ENCODE measurements around the gene HOTAIR. TPM values are rescaled to one million over a fixed set of nuclear protein-coding genes. Genes with fewer than 3 reads are reported as not detected.

HOTAIR gene
- total and polyA plus RNA-seq, 2 donors (not counting 3 experiments of a cell fraction or from before 2014, with no cell fraction given), result not detected

DNA sequence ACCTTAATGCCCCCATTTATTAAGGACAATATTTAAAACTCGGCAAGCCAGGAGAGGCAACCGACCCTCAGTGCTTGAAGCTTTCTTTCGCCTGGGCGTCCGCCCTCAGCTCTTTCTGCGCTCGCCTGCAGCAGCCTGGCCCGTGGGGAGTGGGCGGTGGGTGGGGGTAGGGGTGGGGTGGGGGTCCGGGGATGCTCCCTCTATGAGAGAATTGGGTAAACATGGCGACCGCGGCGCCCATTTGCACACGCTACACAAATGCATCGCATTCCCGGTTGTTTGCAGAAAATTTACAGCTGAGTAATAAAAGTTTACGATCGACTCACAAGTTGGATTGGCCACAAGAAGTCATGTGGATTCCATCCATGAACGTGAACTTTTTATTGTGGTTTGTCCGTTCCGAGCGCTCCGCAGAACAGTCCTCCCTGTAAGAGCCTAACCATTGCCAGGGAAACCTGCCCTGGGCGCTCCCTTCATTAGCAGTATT lies 41.8 kb upstream of the HOTAIR start:
- H3K9me3 ChIP-seq (replicated peaks; ENCODE audit: control insufficient read depth, insufficient read depth, low read length), result no peaks in the 10 kb centered on the region
- no peaks in the 10 kb centered on the region for H3K36me3 ChIP-seq (ENCODE audit: control insufficient read depth in 2 of 2, extremely low read depth in 1 of 2, insufficient read depth in 2 of 2, low read length in 2 of 2)
- intact Hi-C loops (cut with micrococcal nuclease), result no loop called here
- peaks cover 3% of the 10 kb centered on the region for H3K4me1 ChIP-seq (ENCODE audit: control insufficient read depth, extremely low read depth, insufficient read depth, low read length)
- no TSS peak for BruUV-seq (replicated peaks)
- H2AFZ ChIP-seq (ENCODE audit: low read depth, low read length), result no peak overlapping the region
- H3K9ac ChIP-seq (replicated peaks; ENCODE audit: extremely low read depth, insufficient read depth, low read length), result no peak overlapping the region
- no peak overlapping the region for H3K4me2 ChIP-seq (ENCODE audit: insufficient read depth, low read length)
- no peaks in the 10 kb centered on the region for H3K79me2 ChIP-seq (ENCODE audit: control insufficient read depth, insufficient read depth, low read length)
- no peak overlapping the region for H3K4me3 ChIP-seq (replicated peaks in 1 of 3; ENCODE audit: insufficient read depth in 1 of 3, low read depth in 1 of 3, low read length in 3 of 3)
- no peaks in the 10 kb centered on the region for H3K9me1 ChIP-seq (replicated peaks; ENCODE audit: control insufficient read depth, extremely low read depth, insufficient read depth, low read length)
- dilution Hi-C loops (cut with MboI; ENCODE audit: extremely low pct_ligation_motif_present, low sequenced_read_pairs), result no loop called here
- DNase-seq (ENCODE audit: low read depth, low spot score) (no peak), FAIRE-seq (no peak)
- no peak overlapping the region for H3K27ac ChIP-seq (ENCODE audit: insufficient read depth, low read depth, low read length)
- POLR2A ChIA-PET, result no interaction called here
- no peak for TF ChIP-seq EZH2 (IDR thresholded peaks at IDR 0.05; ENCODE audit: borderline replicate concordance, low read depth, low read length, severe bottlenecking)
- CTCF ChIA-PET, result interaction anchor here (0.6 to 17.0 kb wide), 6 partner anchors 10 to 191 kb away, joined by 5 to 616 read pairs (median 8); partner anchors contain the start of genes HOXC10, HOXC5 and SMUG1
- no peaks in the 10 kb centered on the region for H4K20me1 ChIP-seq (replicated peaks; ENCODE audit: control insufficient read depth, extremely low read depth, insufficient read depth, low read length)
- peaks cover 81 to 91% of the 10 kb centered on the region in 2 experiments for H3K27me3 ChIP-seq (ENCODE audit: control insufficient read depth in 2 of 2, insufficient read depth in 2 of 2, low read length in 2 of 2)

DNA sequence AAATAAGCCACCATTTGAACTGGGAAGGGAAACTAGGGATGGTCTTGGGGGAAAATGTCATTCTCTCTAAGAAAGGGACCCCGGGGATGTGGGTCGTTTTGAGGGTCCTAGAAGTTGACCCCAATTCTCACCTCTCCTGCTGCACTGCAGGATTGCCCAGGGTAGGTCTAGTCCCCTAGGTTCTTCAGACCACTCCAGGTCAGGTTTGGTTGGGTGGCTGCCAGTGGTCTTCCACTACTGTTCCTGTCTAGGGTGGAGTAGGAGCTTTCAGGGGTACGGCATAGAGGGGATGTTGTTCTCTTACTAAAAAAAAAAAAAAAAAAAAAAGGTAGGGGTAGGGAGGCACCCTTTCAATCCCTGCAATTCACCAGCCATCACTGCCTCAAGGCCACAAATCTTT lies 41.3 kb upstream of the HOTAIR start:
- FAIRE-seq (no peak), DNase-seq (ENCODE audit: low read depth, low spot score) (no peak)
- intact Hi-C loops (cut with micrococcal nuclease) (no loop called here), dilution Hi-C loops (cut with MboI; ENCODE audit: extremely low pct_ligation_motif_present, low sequenced_read_pairs) (no loop called here)
- Histone ChIP-seq H3K9me1 (replicated peaks; ENCODE audit: control insufficient read depth, extremely low read depth, insufficient read depth, low read length) (no peaks in the 10 kb centered on the region), H3K27me3 (ENCODE audit: control insufficient read depth in 2 of 2, insufficient read depth in 2 of 2, low read length in 2 of 2) (peaks cover 81 to 91% of the 10 kb centered on the region in 2 experiments), H3K9me3 (replicated peaks; ENCODE audit: control insufficient read depth, insufficient read depth, low read length) (no peaks in the 10 kb centered on the region), H3K9ac (replicated peaks; ENCODE audit: extremely low read depth, insufficient read depth, low read length) (no peak overlapping the region), H2AFZ (ENCODE audit: low read depth, low read length) (no peak overlapping the region), H3K36me3 (ENCODE audit: control insufficient read depth in 2 of 2, extremely low read depth in 1 of 2, insufficient read depth in 2 of 2, low read length in 2 of 2) (no peaks in the 10 kb centered on the region), H3K4me3 (replicated peaks in 1 of 3; ENCODE audit: insufficient read depth in 1 of 3, low read depth in 1 of 3, low read length in 3 of 3) (no peak overlapping the region), H3K4me2 (ENCODE audit: insufficient read depth, low read length) (no peak overlapping the region), H3K4me1 (ENCODE audit: control insufficient read depth, extremely low read depth, insufficient read depth, low read length) (peaks cover 3% of the 10 kb centered on the region), H3K27ac (ENCODE audit: insufficient read depth, low read depth, low read length) (no peak overlapping the region), H3K79me2 (ENCODE audit: control insufficient read depth, insufficient read depth, low read length) (no peaks in the 10 kb centered on the region), H4K20me1 (replicated peaks; ENCODE audit: control insufficient read depth, extremely low read depth, insufficient read depth, low read length) (no peaks in the 10 kb centered on the region)
- TF ChIP-seq MYC (IDR thresholded peaks at IDR 0.05; ENCODE audit: low read depth, low read length), result no peak
- TF ChIP-seq GATA2 (IDR thresholded peaks at IDR 0.05; ENCODE audit: insufficient read depth, insufficient read length, low read depth, low read length), result no peak
- no peak for TF ChIP-seq FOS (IDR thresholded peaks at IDR 0.05; ENCODE audit: borderline replicate concordance, insufficient read depth, low read length)
- TF ChIP-seq JUN (IDR thresholded peaks at IDR 0.05; ENCODE audit: borderline replicate concordance, insufficient read depth, insufficient read length, low read depth), result no peak
- TF ChIP-seq, protein P1, sequence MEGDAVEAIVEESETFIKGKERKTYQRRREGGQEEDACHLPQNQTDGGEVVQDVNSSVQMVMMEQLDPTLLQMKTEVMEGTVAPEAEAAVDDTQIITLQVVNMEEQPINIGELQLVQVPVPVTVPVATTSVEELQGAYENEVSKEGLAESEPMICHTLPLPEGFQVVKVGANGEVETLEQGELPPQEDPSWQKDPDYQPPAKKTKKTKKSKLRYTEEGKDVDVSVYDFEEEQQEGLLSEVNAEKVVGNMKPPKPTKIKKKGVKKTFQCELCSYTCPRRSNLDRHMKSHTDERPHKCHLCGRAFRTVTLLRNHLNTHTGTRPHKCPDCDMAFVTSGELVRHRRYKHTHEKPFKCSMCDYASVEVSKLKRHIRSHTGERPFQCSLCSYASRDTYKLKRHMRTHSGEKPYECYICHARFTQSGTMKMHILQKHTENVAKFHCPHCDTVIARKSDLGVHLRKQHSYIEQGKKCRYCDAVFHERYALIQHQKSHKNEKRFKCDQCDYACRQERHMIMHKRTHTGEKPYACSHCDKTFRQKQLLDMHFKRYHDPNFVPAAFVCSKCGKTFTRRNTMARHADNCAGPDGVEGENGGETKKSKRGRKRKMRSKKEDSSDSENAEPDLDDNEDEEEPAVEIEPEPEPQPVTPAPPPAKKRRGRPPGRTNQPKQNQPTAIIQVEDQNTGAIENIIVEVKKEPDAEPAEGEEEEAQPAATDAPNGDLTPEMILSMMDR (IDR thresholded peaks at IDR 0.05; ENCODE audit: extremely low read depth in 1 of 2, insufficient read depth in 1 of 2, low read depth in 1 of 2, low read length in 2 of 2), result no peak
- TF ChIP-seq EZH2 (IDR thresholded peaks at IDR 0.05; ENCODE audit: borderline replicate concordance, low read depth, low read length, severe bottlenecking), result no peak
- no peak for TF ChIP-seq POLR2AphosphoS5 (IDR thresholded peaks at IDR 0.05; ENCODE audit: insufficient read depth, low read depth, low read length)
- TF ChIP-seq POLR2A (IDR thresholded peaks at IDR 0.05; ENCODE audit: low read depth, low read length), result no peak
- TF ChIP-seq, protein P2, sequence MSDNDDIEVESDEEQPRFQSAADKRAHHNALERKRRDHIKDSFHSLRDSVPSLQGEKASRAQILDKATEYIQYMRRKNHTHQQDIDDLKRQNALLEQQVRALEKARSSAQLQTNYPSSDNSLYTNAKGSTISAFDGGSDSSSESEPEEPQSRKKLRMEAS (IDR thresholded peaks at IDR 0.05; ENCODE audit: insufficient read depth, insufficient read length), result no peak
- BruUV-seq (replicated peaks), result no TSS peak
- POLR2A ChIA-PET, result no interaction called here
- CTCF ChIA-PET, result interaction anchor here (0.6 to 17.0 kb wide), 5 partner anchors 10 to 192 kb away, joined by 5 to 616 read pairs (median 10); partner anchors contain the start of genes HOXC10 and SMUG1
